DOHH2 (cell line): Measurements from ENCODE around the gene SORT1.

Experiments
- H3F3A ChIP-seq: fragments of 200-600 bp; sonication (generic), shearing (Covaris generic); 2 replicates; pipeline ENCODE4 v1.6.0; 2016; ENCODE audit warnings: antibody characterized with exemption, mild to moderate bottlenecking; ENCODE audit not compliant: control insufficient read depth, insufficient read depth
- H3K27ac ChIP-seq: fragments of 200-600 bp; sonication (generic); 2 replicates; pipeline ENCODE4 v1.5.1; 2014; ENCODE audit warnings: low read depth, mild to moderate bottlenecking, low read length, moderate library complexity
- H3K27me3 ChIP-seq: fragments of 200-600 bp; sonication (generic); 2 replicates; pipeline ENCODE4 v1.6.1; 2014; ENCODE audit warnings: mild to moderate bottlenecking, low read length, mixed read lengths; ENCODE audit not compliant: control insufficient read depth
- H3K36me3 ChIP-seq: fragments of 200-600 bp; sonication (generic); 2 replicates; pipeline ENCODE4 v1.6.1; 2014; ENCODE audit warnings: mild to moderate bottlenecking, low read length, moderate library complexity, mixed read lengths; ENCODE audit not compliant: control insufficient read depth
- H3K4me1 ChIP-seq: fragments of 200-600 bp; sonication (generic); 2 replicates; pipeline ENCODE4 v1.6.1; 2014; ENCODE audit warnings: mild to moderate bottlenecking, low read length, mixed read lengths; ENCODE audit not compliant: control insufficient read depth
- H3K4me2 ChIP-seq: fragments of 200-600 bp; sonication (generic); 2 replicates; pipeline ENCODE4 v1.6.0; 2014; ENCODE audit warnings: mild to moderate bottlenecking, low read length, moderate library complexity
- H3K4me3 ChIP-seq: fragments of 200-600 bp; sonication (generic); 2 replicates; pipeline ENCODE4 v1.5.1; 2014; ENCODE audit warnings: mild to moderate bottlenecking, low read length, mixed read lengths
- H3K79me2 ChIP-seq: fragments of 200-600 bp; sonication (generic); 2 replicates; pipeline ENCODE4 v1.6.1; 2014; ENCODE audit warnings: mild to moderate bottlenecking, low read length, mixed read lengths; ENCODE audit not compliant: control insufficient read depth
- H3K9me2 ChIP-seq: fragments of 200-600 bp; sonication (generic); replicated peaks from 2 replicates; pipeline ENCODE4 v1.6.1; 2014; ENCODE audit warnings: mild to moderate bottlenecking, low read length, mixed read lengths; ENCODE audit not compliant: control insufficient read depth
- H3K9me3 ChIP-seq: fragments of 200-600 bp; sonication (generic); 2 replicates; pipeline ENCODE4 v1.6.1; 2014; ENCODE audit warnings: antibody characterized with exemption, low read length, mixed read lengths; ENCODE audit not compliant: control insufficient read depth, insufficient read depth
- H4K20me1 ChIP-seq: fragments of 200-600 bp; sonication (generic); 2 replicates; pipeline ENCODE4 v1.6.0; 2014; ENCODE audit warnings: low read depth, mild to moderate bottlenecking, antibody characterized with exemption, low read length, moderate library complexity; ENCODE audit not compliant: control insufficient read depth, insufficient read depth
- EZH2phosphoT487 ChIP-seq: fragments of 200-600 bp; sonication (generic); IDR thresholded peaks from 2 replicates; pipeline ENCODE4 v1.6.1; 2017; ENCODE audit warnings: borderline replicate concordance, mild to moderate bottlenecking, antibody characterized with exemption, low read length, moderate library complexity, mixed read lengths
- TF ChIP-seq, protein P1 (sequence below): fragments of 200-600 bp; sonication (generic); IDR thresholded peaks from one replicate; pipeline ENCODE4 v1.5.1; 2014; ENCODE audit warnings: antibody characterized with exemption, mild to moderate bottlenecking, low read depth, low read length; ENCODE audit not compliant: poor library complexity, severe bottlenecking

Gene SORT1

DNA sequence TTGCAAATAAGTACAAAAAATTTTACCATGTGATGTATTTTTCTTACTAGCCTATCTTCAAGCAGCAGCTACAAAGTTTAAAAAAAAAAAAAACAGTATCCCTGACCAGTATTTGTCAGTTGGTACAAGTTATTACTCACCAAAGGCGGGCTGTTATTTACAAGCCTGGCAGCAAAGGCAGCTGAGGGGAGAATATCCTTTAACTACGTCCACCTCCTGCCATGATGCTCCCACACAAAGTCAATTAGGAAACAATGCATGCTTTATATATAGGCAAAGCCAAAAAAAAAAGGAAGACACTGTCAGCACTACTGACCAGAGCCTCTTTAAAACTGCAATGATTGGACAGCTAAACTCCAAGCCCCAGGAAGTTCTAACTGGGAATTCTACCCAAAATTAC lies 14.8 kb upstream of the SORT1 start:
- H3K4me2 ChIP-seq, result no peak overlapping the region
- H3K9me3 ChIP-seq, result no peaks in the 10 kb centered on the region
- no peak overlapping the region for H3K27ac ChIP-seq
- H3F3A ChIP-seq, result no peaks in the 10 kb centered on the region
- peaks cover 29% of the 10 kb centered on the region for H3K79me2 ChIP-seq
- H3K27me3 ChIP-seq, result no peaks in the 10 kb centered on the region
- no peaks in the 10 kb centered on the region for H3K4me1 ChIP-seq
- no peak for TF ChIP-seq EZH2phosphoT487
- TF ChIP-seq, protein P1, sequence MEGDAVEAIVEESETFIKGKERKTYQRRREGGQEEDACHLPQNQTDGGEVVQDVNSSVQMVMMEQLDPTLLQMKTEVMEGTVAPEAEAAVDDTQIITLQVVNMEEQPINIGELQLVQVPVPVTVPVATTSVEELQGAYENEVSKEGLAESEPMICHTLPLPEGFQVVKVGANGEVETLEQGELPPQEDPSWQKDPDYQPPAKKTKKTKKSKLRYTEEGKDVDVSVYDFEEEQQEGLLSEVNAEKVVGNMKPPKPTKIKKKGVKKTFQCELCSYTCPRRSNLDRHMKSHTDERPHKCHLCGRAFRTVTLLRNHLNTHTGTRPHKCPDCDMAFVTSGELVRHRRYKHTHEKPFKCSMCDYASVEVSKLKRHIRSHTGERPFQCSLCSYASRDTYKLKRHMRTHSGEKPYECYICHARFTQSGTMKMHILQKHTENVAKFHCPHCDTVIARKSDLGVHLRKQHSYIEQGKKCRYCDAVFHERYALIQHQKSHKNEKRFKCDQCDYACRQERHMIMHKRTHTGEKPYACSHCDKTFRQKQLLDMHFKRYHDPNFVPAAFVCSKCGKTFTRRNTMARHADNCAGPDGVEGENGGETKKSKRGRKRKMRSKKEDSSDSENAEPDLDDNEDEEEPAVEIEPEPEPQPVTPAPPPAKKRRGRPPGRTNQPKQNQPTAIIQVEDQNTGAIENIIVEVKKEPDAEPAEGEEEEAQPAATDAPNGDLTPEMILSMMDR, result no peak
- H3K4me3 ChIP-seq, result no peak overlapping the region
- H3K9me2 ChIP-seq, result no peaks in the 10 kb centered on the region
- H4K20me1 ChIP-seq, result no peaks in the 10 kb centered on the region
- H3K36me3 ChIP-seq, result peaks cover 96% of the 10 kb centered on the region

DNA sequence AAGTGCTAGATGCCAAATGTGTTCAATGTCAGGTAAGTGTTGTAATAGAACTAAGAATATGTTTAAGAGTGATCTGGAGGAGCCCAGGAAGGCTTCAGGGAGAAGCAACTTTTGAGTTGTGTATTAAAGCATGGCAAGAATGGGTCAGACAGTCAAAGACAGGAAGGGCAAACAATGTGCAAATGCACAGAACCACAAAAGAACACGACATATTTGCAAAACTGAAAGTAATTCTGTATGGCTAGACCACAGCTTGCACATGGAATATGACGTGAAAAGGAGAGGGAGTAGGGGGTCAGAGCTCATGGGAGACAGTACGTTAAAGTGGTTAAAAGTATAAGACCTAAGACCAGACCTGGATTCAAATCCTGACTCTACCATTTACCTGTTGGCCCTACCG lies 7.1 kb upstream of the SORT1 start:
- peaks cover 29% of the 10 kb centered on the region for H3F3A ChIP-seq
- H3K79me2 ChIP-seq, result no peaks in the 10 kb centered on the region; the same call in 1 of the 2 replicates
- 0 out of 2 replicates have a peak overlapping the region, but pooled peaks have one; percentile 10 for H3K4me2 ChIP-seq
- H3K4me3 ChIP-seq, result no peak overlapping the region
- TF ChIP-seq, protein P1, result no peak
- no peak for TF ChIP-seq EZH2phosphoT487
- no peaks in the 10 kb centered on the region for H3K9me3 ChIP-seq
- H3K27me3 ChIP-seq, result no peaks in the 10 kb centered on the region
- H3K36me3 ChIP-seq, result peaks cover 79% of the 10 kb centered on the region
- no peaks in the 10 kb centered on the region for H4K20me1 ChIP-seq
- no peak overlapping the region for H3K27ac ChIP-seq
- H3K4me1 ChIP-seq, result peaks cover 11% of the 10 kb centered on the region
- no peaks in the 10 kb centered on the region for H3K9me2 ChIP-seq

DNA sequence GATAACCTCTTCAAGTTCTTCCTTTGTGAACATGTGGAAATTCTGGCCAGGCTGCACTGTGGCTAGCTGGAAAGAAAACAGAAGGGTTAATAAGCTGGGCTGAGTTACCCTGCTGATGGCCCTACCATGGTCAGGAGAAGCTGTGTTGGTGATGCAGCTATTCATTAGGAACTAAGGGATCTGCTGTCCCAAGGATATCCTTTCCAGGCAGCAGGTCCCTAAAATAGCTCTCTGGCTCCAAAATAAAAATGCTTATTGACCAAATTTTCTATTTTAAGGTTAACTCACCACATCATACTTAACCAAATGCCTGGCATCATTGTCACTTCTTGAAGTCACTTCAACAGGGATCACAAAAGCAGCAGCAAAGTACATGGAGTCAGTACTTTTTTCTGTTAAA lies 4.3 kb upstream of the SORT1 start:
- peaks cover under 1% of the 10 kb centered on the region for H3K79me2 ChIP-seq
- H3K4me2 ChIP-seq, result no peak overlapping the region
- TF ChIP-seq, protein P1, result no peak
- no peaks in the 10 kb centered on the region for H3K27me3 ChIP-seq
- H4K20me1 ChIP-seq, result no peaks in the 10 kb centered on the region
- H3K27ac ChIP-seq, result no peak overlapping the region
- H3K4me1 ChIP-seq, result peaks cover 17% of the 10 kb centered on the region
- H3K4me3 ChIP-seq, result no peak overlapping the region
- peaks cover 53% of the 10 kb centered on the region for H3K36me3 ChIP-seq
- peaks cover 42% of the 10 kb centered on the region for H3F3A ChIP-seq
- H3K9me3 ChIP-seq, result no peaks in the 10 kb centered on the region
- H3K9me2 ChIP-seq, result no peaks in the 10 kb centered on the region
